Cerebellar cortex (tissue), 1 donor: ENCODE results near the gene TP53AIP1.

Experiments
- DNase-seq: peaks from one replicate; pipeline ENCODE4 v3.0.0-alpha.2; 2015; ENCODE audit warnings: low spot score

The TP53AIP1 gene

GRCh38 chr11:128942817-128943427 lies at the start of gene TP53AIP1:
Gene TP53AIP1 (minus strand): TSS chr11:128942871. CDS start chr11:128937818, 5,053 bp downstream.
- DNase-seq: no peak

DNA sequence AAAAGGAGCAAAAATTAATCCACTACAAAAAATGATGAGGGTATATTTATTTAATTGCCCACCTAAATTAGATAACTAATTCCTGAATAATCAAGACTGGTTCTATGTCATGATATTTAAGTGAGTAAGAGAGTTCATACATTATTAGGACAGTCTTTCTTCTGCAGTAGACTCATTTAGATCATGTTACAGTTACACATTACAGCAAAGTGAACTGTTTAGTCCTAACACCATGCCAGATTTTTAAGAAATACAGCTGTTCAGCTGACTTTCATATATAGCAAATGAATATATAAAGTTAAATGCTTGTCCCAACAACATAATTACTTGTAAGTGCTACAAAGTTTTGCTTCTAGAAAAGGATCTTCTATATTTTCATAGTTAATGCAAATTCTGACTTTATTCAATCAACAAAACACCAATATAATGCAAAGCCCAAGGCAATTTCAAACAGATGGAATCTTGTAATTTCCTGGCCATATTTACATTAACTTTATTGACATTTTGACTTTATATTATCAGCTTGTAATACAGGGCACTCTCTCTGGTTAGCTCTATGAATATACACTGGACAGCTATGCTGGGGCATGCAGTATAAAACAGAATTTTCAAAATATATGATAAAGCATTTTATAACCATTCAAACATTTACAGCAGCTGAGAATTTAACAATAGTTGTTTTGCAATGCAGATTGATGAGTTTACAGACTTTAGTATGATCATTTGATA lies 45.7 kb upstream of the TP53AIP1 start:
- DNase-seq: no peak

- DNase-seq: no peak
Measured at GRCh38 chr11:128985880-128986279, 43.2 kb upstream of the TP53AIP1 start.

DNA sequence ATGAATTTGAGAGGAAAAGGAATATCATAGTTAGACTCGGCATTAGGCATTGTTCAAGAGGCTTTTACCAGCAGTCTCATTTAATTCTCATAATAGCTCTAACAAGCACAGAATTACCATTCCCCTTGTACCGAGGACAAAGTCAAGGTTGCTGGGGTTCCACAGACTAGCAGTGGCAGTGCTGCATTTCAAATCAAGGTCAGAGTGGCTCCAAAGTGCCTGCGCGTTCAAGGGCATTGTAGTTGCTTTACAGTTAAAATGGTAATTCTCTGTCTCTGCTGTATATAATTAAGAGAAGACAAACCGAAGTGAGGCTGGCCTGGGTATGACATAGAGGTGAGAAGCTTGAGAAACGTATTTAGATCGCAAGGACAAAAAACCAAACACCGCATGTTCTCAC lies 40.4 kb upstream of the TP53AIP1 start:
- no peak for DNase-seq

GRCh38 chr11:128981254-128981653 lies 38.6 kb upstream of the TP53AIP1 start:
- DNase-seq: no peak

DNA sequence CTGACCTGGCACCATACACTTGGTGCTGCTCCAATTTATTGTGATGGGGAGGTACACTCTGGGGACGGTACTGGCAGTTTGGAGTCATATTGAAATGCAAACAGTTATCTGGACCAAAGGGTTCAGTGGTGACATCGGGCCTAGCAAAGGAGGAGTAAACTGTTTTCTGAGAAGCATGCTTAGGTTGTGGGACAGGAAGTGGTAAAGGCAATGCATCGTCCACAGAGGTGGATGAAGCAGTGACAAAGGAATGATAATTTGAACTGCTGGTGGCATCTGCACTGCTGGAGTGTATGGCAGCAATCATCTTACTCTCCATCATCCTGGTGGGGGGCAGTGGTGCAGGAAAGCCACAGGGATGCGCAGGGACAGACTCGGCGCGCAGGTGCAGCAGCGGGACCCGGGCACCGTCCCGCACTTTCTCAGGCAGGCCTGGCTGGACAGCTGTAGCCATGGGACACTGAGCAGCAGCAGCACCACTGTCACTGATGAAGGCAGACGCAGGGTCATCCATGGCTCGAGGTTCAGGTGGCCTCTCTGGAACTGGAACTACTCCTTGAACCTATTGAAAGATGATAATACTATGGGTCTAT lies 28.0 kb upstream of the TP53AIP1 start:
- DNase-seq: no peak

DNA sequence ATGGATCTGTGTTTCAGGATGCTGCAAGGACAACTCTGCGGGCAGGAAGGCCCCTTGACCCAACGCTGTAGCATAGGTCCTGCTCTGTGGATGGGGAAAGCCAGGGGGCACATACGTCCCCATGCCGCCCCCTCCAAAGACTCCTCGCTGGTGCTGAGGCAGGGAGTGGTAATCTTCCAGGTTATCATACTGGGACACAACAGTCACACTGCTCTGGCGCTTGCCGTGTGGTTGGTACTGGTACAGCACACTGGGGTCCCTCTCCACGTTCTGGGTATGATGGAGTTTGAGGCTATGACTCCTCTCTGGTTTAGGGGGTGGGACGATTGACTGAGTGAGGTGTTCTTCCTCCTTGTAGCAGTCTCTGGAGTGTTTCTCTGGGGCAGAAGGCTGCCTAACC lies 26.2 kb upstream of the TP53AIP1 start:
- DNase-seq: no peak

- no peak for DNase-seq
Measured at GRCh38 chr11:128967578-128967977, 24.9 kb upstream of the TP53AIP1 start.

- DNase-seq: no peak
Measured at GRCh38 chr11:128965485-128965884, 22.8 kb upstream of the TP53AIP1 start.

- DNase-seq: no peak
Measured at GRCh38 chr11:128964463-128964930, 21.8 kb upstream of the TP53AIP1 start.

DNA sequence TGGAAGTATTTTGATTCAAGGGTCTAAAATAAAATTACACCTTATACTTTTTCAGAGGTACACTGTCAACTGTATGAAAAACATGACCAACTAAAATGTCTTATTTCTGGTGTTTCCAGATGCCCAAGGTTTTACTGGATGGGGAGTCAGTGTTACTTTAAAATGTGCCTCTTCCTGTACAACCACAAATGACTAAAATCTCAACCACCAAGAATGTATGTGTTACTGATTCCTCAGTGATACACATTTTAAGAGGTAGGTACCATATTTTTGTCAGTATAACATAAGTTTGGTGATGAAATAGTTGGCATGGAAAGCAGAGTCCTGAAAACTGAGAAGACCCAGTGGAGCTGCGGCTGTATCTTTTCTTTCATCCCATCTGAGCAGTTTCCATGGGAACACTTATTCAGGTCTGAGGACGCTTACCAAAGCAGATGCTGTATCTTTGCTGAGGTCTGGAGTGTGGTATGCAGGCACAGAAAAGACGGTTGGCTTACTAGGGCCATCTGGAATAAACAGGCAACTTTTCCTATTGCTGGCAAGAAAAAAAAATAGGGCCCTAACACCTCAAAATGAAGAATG lies 21.2 kb upstream of the TP53AIP1 start:
- no peak for DNase-seq

GRCh38 chr11:128962896-128963295 lies 20.2 kb upstream of the TP53AIP1 start:
- DNase-seq: no peak

DNA sequence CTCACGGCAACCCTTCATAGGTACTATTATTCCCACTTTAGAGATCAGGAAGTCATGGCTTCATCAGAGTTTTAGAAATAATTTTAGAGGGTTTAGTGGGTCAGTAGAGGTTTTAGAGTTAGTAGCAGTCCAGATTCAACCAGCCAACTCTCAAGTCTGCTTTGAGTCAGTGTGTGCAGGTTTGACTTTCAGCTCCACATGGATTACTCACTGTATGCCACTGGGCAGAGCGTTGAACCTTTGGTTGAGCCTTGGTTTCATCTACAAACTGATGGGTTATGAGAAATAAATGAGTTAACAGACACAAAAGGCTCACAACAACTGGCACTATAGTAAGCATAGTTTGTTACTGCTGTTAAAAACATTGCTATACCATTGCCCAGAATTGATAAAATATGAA lies 19.0 kb upstream of the TP53AIP1 start:
- DNase-seq: no peak

DNA sequence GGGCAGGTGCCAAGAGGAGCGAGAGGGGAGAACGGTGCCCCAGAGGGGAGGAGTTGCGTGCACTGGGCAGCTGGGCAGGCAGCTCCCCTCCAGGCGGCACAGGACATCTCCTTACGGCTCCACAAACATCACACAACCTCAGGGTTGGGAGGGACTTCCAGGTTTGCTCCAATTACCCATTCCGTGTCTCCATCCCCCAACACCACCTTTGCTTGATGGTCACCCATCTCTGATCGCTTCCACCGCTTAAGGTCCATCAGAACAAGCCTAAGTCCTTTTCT lies 14.5 kb upstream of the TP53AIP1 start:
- no peak for DNase-seq

GRCh38 chr11:128956401-128957201 lies 13.9 kb upstream of the TP53AIP1 start:
- peak; percentile 80 for DNase-seq

GRCh38 chr11:128955636-128956035 lies 13.0 kb upstream of the TP53AIP1 start:
- no peak for DNase-seq

- no peak for DNase-seq
Measured at GRCh38 chr11:128953151-128953550, 10.5 kb upstream of the TP53AIP1 start.

DNA sequence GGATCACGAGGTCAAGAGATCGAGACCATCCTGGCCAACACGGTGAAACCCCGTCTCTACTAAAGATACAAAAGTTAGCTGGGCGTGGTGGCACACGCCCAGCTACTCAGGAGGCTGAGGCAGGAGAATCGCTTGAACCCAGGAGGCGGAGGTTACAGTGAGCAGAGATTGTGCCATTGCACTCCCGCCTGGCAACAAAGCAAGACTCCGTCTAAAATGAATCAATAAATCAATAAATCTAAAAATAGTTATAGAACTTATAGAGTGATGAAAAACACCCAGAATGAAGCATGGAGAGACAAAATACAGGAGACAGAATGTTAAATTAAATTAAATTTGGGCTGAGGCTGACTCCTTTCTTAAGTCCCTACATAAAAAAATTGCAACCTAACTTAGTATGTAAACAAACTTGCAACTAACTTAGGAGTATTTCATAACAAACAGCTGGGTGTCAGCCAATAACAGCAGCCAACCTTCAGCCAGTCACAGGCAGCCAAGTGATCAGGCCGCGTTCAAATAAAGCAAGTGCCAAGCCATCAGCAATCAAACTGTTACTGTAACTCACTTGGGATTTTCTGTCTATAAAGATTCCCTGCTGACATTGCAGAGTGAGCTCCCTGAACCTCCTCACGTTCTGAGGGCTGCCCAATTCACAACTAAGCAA lies 7.3 kb upstream of the TP53AIP1 start:
- DNase-seq: no peak

- no peak for DNase-seq
Measured at GRCh38 chr11:128948583-128948982, 5.9 kb upstream of the TP53AIP1 start.

DNA sequence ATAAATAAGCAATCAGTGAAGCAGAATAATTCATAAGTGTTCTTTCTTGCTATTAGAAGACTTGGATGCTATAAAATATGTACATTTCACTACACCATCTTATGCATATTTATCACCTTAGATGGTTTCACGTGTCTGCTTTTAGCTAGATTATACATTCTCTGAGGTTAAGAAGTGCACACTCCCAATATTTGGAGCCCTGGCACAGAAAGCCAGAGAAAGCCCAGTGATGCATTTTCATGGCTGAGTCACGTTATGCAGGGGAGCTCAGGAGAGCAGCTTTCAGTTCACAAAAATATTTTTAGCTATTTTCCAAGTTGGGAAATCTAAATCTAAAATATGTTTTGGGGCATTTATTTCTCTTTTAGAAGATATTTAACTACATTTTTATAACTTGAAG lies 5.1 kb upstream of the TP53AIP1 start:
- DNase-seq: no peak

DNA sequence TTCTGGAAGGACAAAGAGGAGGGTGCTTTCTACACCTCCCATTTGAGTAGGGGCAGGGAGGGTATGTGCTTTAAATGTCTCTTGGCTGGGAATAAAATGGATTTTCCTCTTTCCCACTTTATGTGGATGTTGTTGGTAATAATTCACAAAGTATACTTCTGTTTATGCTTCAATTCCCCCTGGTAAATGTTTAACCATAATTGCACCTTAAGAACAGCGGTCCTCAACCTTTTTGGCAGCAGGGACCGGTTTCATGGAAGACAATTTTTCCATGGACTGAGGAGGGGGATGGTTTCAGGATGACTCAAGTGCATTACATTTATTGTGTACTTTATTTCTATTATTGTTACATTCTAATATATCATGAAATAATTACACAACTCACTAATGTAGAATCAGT lies 4.0 kb upstream of the TP53AIP1 start:
- no peak for DNase-seq
